22Rv1 (cell line): ENCODE results near the gene FRMD4B.

Experiments used
- H3K27ac ChIP-seq: fragments of 450-650 bp; 2 replicates; pipeline ENCODE4 v1.5.1; 2017
- ZFX ChIP-seq: fragments of 450-650 bp; IDR thresholded peaks from 2 replicates; pipeline ENCODE4 v1.6.1; 2017; ENCODE audit warnings: antibody characterized with exemption, borderline replicate concordance
- TF ChIP-seq, protein P1 (sequence below): fragments of 450-650 bp; IDR thresholded peaks from 2 replicates; pipeline ENCODE4 v1.5.1; 2017; ENCODE audit warnings: mild to moderate bottlenecking

The FRMD4B gene

DNA sequence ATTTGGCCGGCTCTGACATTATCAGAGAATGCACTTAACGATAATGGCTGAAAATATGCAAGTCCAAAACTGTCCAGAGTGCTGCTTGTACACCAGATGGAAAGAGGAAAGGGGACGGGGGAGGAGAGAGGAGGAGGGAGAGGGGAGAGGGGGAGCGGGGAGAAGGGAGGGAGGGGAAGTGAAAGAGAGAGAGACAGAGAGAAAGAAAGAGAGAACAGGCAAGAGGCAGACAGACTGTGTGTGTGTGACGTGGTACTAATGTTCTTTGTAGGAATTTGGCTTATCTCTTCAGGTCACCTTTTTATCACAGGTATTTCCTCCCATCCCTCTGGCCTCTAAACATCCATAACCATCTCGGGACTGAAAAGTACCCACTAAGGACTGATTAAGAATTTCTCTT lies 188.4 kb downstream of the FRMD4B start:
- H3K27ac ChIP-seq = no peak overlapping the region
- TF ChIP-seq, protein P1, sequence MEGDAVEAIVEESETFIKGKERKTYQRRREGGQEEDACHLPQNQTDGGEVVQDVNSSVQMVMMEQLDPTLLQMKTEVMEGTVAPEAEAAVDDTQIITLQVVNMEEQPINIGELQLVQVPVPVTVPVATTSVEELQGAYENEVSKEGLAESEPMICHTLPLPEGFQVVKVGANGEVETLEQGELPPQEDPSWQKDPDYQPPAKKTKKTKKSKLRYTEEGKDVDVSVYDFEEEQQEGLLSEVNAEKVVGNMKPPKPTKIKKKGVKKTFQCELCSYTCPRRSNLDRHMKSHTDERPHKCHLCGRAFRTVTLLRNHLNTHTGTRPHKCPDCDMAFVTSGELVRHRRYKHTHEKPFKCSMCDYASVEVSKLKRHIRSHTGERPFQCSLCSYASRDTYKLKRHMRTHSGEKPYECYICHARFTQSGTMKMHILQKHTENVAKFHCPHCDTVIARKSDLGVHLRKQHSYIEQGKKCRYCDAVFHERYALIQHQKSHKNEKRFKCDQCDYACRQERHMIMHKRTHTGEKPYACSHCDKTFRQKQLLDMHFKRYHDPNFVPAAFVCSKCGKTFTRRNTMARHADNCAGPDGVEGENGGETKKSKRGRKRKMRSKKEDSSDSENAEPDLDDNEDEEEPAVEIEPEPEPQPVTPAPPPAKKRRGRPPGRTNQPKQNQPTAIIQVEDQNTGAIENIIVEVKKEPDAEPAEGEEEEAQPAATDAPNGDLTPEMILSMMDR = no peak
- TF ChIP-seq ZFX = no peak

DNA sequence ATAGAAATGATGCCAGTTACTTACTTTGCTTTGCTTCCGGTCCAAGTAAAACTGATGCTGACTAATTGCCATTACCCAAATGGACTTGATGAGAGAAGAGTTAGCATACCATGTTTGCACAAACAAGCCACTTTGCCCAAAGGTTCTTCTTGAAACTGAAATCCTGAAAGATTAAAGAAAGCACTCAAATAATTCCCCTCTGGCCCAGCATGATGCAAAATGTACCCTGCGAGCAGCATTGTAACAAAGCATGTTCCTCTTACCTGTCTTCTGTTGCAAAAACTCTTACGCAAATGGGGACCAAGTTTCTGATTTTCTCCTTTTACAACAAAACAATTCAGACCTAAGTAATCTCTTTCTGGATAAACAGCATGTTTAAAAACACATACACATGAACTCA lies 189.0 kb downstream of the FRMD4B start:
- TF ChIP-seq, protein P1 = no peak
- TF ChIP-seq ZFX = no peak
- H3K27ac ChIP-seq = no peak overlapping the region

DNA sequence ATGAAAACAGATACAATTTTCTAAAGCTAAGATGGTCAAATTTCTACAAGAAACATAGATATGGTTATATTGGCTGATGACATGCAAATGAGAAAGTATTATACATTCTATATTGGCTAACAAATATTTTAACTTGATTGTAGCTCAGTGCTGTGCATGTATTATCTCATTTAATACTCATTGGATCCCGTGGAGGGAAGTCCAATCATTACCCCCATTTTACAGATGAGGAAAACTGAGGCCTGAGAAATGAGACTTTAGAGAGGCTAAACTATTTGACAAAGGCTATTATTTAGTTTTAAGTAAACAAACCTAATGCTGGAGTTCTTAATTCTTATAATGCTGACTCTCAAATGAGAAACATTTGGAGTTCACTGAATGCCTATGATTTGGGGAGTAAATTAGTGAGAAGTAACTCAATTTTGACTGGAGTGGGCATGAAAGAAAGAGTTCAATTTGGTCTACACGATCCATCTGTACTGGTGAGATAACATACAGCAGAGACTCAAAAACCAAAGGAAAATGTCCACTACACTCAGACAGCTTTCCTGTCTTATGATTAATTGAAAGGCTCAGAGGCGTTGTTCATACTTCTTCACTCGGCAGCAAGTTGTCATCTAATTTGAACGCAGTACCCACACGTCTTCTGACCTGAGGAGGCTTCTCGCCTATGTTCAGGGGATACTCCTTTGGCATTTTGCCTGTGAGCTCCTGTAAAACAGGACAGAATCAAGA lies 191.3 kb downstream of the FRMD4B start:
- no peak overlapping the region for H3K27ac ChIP-seq
- TF ChIP-seq, protein P1 = no peak
- TF ChIP-seq ZFX = no peak

DNA sequence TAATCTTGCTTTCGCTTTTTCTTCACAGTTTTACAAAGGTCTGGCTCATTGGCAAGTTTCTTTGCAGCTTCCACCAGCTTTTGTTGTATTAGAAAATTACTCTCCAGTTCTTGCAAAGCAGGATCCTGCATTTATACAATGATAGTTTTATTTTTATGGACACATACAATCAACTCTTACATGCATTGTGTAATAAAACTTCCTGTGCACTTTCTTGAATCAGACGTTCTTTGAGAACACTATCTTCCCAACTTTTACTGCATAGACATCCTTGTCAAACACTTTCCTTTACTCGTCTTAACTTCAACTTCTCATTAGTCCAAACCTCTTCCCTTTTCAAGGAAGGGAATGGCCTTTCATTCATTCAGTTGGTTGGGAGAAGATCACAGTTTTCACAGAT lies 192.1 kb downstream of the FRMD4B start:
- no peak overlapping the region for H3K27ac ChIP-seq
- TF ChIP-seq, protein P1 = no peak
- TF ChIP-seq ZFX = no peak

DNA sequence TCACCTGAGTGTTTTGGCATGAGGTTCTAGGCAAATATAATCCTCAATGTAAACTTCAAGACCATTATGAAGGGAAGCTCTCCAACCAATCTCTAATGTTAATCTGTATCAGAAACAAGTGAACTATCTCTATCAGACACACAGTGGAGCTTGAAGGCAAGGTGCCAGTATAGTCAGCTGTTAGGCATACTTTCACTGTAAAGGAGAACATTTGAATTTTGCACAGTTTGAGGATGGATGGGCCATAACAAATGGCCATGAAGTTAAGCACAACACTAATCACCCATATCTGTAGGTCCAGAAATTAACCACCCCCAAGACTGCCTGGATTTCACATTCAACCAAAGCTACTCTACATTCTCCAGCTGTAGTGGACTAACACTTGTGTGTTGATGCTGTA lies 194.4 kb downstream of the FRMD4B start:
- no peak overlapping the region for H3K27ac ChIP-seq
- TF ChIP-seq, protein P1 = no peak
- no peak for TF ChIP-seq ZFX

DNA sequence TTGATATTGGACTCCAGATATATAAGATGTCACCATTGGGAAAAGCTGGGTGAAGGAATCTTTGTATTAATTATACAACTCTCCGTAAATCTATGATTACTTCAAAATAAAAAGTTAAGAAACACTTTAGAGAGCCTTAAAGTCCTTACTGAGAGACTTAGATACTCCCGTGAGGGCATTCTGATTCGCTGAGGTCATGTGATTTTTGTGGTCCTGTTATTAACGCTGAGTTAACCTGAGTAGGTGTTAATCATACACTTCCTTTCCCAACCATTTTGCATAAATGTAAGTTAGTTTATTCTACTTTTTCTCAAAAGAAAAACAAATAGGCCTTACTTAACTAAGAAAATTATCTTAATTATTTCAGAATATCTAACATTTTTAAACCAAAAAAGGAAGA lies 196.4 kb downstream of the FRMD4B start:
- H3K27ac ChIP-seq = no peak overlapping the region
- TF ChIP-seq, protein P1 = no peak
- TF ChIP-seq ZFX = no peak

DNA sequence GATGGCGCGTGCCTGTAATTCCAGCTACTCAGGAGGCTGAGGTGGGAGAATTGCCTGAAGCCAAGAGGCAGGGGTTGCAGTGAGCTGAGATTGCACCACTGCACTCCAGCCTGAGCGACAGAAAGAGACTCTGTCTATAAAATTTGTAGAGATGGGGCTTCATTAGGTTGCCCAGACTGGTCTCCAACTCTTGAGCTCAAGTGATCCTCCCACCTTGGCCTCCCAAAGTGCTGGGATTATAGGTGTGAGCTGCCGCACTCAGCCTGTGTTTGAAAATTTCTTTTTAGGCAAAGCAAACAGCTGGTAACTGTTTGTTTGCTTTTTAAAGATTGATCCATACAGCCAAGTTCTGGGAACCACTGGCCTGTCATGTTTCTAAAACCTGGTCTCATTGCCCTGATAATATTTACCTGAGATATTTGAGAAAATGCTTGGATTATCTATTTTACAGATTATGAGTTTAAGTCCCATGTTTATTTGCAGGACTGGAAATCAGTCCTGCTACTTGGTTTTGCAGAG lies 199.3 kb downstream of the FRMD4B start:
- no peak for TF ChIP-seq ZFX
- TF ChIP-seq, protein P1 = no peak
- no peak overlapping the region for H3K27ac ChIP-seq
